Retinal pigment epithelial cell (primary cell): ENCODE results near the gene AGPAT3.

Experiments
- DNase-seq: peaks from one replicate; pipeline ENCODE4 v3.0.0-alpha.2; 2010; ENCODE audit warnings: low read depth
- H3K4me3 ChIP-seq: 2 replicates; pipeline ENCODE4 v1.5.1; 2011; ENCODE audit warnings: mild to moderate bottlenecking, low read length, control low read depth, moderate library complexity
- TF ChIP-seq, protein P1 (sequence below): conservative IDR thresholded peaks from 2 replicates; pipeline ENCODE4 v1.5.1; 2011; ENCODE audit warnings: low read depth, low read length, control low read depth, inconsistent platforms

AGPAT3 gene

GRCh38 chr21:43953021-43953420 lies 88.0 kb downstream of the AGPAT3 start:
- TF ChIP-seq, protein P1, sequence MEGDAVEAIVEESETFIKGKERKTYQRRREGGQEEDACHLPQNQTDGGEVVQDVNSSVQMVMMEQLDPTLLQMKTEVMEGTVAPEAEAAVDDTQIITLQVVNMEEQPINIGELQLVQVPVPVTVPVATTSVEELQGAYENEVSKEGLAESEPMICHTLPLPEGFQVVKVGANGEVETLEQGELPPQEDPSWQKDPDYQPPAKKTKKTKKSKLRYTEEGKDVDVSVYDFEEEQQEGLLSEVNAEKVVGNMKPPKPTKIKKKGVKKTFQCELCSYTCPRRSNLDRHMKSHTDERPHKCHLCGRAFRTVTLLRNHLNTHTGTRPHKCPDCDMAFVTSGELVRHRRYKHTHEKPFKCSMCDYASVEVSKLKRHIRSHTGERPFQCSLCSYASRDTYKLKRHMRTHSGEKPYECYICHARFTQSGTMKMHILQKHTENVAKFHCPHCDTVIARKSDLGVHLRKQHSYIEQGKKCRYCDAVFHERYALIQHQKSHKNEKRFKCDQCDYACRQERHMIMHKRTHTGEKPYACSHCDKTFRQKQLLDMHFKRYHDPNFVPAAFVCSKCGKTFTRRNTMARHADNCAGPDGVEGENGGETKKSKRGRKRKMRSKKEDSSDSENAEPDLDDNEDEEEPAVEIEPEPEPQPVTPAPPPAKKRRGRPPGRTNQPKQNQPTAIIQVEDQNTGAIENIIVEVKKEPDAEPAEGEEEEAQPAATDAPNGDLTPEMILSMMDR = no peak
- no peak for DNase-seq
- no peak overlapping the region for H3K4me3 ChIP-seq

DNA sequence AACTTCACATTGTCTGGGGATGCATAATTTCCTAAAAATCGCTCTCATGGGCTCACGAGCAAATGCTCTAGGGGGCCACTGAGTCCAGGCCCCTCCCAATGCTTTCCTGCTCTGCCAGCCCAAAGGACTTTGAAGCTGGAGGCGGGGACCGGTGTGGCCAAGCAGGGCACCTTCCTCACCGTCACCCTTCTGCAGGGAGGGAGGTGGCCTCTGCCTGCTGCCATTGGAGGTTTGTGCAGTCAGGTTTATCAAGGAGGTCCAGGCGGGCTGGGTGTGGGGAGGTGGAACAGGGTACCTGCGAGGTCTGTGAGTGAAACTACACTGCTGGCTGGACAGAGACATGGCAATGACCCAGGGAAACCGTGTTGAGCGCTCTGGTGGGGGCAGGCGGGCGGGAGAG lies 89.0 kb downstream of the AGPAT3 start:
- no peak for DNase-seq
- H3K4me3 ChIP-seq = no peak overlapping the region
- TF ChIP-seq, protein P1 = no peak

GRCh38 chr21:43954896-43955295 lies 89.9 kb downstream of the AGPAT3 start:
- TF ChIP-seq, protein P1 = no peak
- no peak overlapping the region for H3K4me3 ChIP-seq
- DNase-seq = no peak

- no peak overlapping the region for H3K4me3 ChIP-seq
- TF ChIP-seq, protein P1 = no peak
- DNase-seq = no peak
Measured at GRCh38 chr21:43956019-43956669, 91.1 kb downstream of the AGPAT3 start.

DNA sequence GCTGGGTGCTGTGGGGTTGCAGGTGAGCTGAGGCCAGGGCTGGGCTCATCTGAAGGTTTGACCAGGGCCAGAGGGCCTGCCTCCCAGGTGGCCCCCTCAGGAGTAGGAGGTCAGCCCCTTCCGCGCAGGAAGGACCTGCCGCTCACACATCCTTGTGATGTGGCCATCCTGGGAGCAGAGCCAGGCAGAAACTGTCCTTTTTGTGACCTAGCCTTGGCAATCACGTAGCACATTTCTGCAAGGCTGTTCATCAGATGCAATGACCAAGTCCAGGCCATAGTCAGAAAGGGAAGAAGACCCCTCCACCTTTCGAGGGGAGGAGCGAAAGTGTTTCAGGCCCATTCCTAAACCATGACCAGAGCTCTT lies 91.6 kb downstream of the AGPAT3 start:
- no peak for DNase-seq
- TF ChIP-seq, protein P1 = no peak
- no peak overlapping the region for H3K4me3 ChIP-seq

- no peak overlapping the region for H3K4me3 ChIP-seq
- TF ChIP-seq, protein P1 = no peak
- no peak for DNase-seq
Measured at GRCh38 chr21:43957128-43957571, 92.1 kb downstream of the AGPAT3 start.

DNA sequence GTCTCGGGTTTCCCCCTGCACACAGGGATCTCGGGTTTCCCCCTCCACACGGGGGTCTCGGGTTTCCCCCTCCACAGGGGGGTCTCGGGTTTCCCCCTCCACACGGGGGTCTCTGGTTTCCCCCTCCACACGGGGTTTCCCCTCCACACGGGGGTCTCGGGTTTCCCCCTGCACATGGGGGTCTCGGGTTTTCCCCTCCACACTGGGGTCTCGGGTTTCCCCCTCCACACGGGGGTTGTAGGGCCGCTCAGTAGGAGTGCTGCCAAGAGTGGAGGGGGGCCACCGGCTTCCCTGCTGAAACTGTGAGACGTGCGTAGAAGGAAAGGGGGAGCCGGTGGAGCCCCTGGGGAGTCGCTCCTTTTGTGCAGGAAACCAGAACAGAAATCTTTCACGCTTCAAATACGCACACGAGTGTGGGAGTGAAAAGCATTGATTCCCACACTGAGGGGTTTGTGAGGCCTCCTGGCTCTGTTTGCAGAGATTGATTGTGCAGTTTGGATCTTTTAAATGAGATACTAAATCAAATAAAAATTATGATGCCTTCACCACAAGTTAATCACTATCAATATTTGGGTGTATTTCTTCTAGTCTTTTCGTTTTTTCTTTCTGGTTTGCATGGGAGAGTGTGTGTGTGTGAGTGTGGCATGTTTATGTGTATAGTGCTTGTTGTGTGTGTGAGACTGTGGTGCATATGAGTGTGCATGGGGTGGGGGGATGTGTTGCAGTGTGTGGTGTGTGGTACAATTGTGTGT lies 92.8 kb downstream of the AGPAT3 start:
- TF ChIP-seq, protein P1 = no peak
- no peak overlapping the region for H3K4me3 ChIP-seq
- DNase-seq = no peak
